A673 (cell line): Measurements from ENCODE around the gene VCP.

ENCODE experiments used
- CTCF ChIP-seq: fragments of 300-800, 200-600 bp; sonication (generic); conservative IDR thresholded peaks from 2 replicates; pipeline ENCODE4 v1.5.1; 2017; ENCODE audit warnings: low read depth, mild to moderate bottlenecking, antibody characterized with exemption, low read length, moderate library complexity, mixed read lengths
- EZH2 ChIP-seq: fragments of 200-600 bp; sonication (generic); IDR thresholded peaks from 2 replicates; pipeline ENCODE4 v1.6.1; 2017; ENCODE audit warnings: borderline replicate concordance, low read depth, mild to moderate bottlenecking, mixed read lengths, antibody characterized with exemption, low read length; ENCODE audit not compliant: poor library complexity, severe bottlenecking

DNA sequence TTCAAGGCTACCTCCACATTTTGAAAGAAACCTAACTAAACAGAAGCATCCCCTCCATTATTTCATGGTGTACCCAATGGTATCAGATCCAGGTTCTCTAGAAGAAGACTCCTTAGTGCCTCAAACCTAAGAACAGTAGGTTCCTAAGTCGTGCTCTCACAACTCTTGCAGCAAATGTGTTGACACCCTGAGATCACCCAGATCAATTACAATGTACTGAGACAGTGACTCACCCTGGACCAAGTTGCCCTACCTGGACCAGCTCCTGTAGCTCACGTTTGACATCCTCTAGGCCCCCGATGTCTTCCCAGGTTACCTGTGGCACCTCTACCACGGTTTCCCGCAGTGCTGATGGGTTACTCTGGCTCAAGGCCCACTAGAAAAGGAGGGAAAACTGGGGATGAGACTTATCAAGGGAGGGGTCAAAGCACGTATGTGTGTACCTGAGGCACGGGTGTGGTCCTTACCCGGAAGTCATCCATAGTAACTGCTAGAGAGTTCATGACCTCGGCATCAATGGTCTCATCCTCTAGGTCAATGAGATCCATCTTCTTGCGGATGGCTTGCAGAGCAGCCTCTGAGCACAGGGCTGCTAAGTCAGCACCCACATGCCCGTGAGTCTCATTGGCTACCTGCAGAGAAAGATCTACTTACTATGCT, 11.7 kb downstream of the VCP start:
- TF ChIP-seq CTCF = no peak
- no peak for TF ChIP-seq EZH2
